Keratinocyte (primary cell): Measurements from ENCODE around the gene PDZRN4.

Experiments used
- CTCF ChIP-seq, 3 experiments: IDR thresholded peaks in 1 of 3; conservative IDR thresholded peaks in 1 of 3; optimal IDR thresholded peaks in 1 of 3; 2 replicates in 2 of 3; 3 replicates in 1 of 3; pipeline versions ENCODE3 to v1.5.1; 2011; ENCODE audit warnings: low read length in 3 of 3, mild to moderate bottlenecking in 3 of 3, moderate library complexity in 2 of 3, control low read depth in 1 of 3, inconsistent platforms in 1 of 3; ENCODE audit not compliant: insufficient read depth in 2 of 3; ENCODE audit errors: extremely low read depth in 1 of 3
- EZH2 ChIP-seq: IDR thresholded peaks from one replicate; pipeline ENCODE4 v1.6.1; 2012; ENCODE audit warnings: inconsistent platforms, mild to moderate bottlenecking, low read length, moderate library complexity

GRCh38 chr12:41402801-41403200 is 214.7 kb downstream of the PDZRN4 start:
- TF ChIP-seq CTCF (optimal IDR thresholded peaks at IDR 0.05 in 1 of 3, IDR thresholded peaks at IDR 0.05 in 1 of 3, conservative IDR thresholded peaks at IDR 0.05 in 1 of 3; ENCODE audit: extremely low read depth in 1 of 3, insufficient read depth in 2 of 3, low read length in 3 of 3) (no peak), EZH2 (no peak)
